ENCODE data around the gene LMO7.

DNA sequence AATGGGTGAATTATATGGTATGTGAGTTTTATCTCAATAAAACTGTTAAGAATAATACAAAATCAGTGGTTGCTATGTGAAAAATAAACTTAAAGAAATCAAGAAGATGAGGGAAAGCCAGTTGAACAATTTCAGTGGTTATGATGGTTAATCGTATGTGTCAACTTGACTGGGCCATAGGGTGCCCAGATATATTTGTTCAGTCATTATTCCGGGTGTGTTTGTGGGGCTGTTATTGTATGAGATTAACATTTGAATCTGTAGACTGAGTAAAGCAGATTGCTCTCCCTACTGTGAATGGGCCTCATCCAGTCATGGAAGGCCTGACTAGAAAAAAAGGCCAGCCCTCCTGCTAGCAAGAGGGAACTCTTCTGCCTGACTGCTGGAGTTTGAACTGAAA, 109.3 kb downstream of the LMO7 start:
- TF ChIP-seq POLR2A (IDR thresholded peaks at IDR 0.05) = no peak
- TF ChIP-seq, protein P1, sequence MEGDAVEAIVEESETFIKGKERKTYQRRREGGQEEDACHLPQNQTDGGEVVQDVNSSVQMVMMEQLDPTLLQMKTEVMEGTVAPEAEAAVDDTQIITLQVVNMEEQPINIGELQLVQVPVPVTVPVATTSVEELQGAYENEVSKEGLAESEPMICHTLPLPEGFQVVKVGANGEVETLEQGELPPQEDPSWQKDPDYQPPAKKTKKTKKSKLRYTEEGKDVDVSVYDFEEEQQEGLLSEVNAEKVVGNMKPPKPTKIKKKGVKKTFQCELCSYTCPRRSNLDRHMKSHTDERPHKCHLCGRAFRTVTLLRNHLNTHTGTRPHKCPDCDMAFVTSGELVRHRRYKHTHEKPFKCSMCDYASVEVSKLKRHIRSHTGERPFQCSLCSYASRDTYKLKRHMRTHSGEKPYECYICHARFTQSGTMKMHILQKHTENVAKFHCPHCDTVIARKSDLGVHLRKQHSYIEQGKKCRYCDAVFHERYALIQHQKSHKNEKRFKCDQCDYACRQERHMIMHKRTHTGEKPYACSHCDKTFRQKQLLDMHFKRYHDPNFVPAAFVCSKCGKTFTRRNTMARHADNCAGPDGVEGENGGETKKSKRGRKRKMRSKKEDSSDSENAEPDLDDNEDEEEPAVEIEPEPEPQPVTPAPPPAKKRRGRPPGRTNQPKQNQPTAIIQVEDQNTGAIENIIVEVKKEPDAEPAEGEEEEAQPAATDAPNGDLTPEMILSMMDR (IDR thresholded peaks at IDR 0.05) = no peak
